ENCODE data around the gene TSC22D3. TPM values are rescaled to one million over a fixed set of nuclear protein-coding genes. Genes with fewer than 3 reads are reported as not detected.

Gene TSC22D3
- total RNA-seq, 1 experiment from 2014 or later = 20.5 TPM

Other genes with a start within 250 kb of the TSC22D3 start
- gene PRPS1, start 147.3 kb downstream of the TSC22D3 start, total RNA-seq (2014; rRNA removed; shearing (Covaris generic)) = 81.3 and 100 TPM in 2 replicates
- gene NCBP2L, start 1.9 kb upstream of the TSC22D3 start, total RNA-seq (2014; rRNA removed; shearing (Covaris generic)) = not detected in 2 replicates
- 13.4 and 14.2 TPM in 2 replicates for gene MID2, start 50.1 kb upstream of the TSC22D3 start, total RNA-seq (2014; rRNA removed; shearing (Covaris generic))
- gene TEX13B, start 206.6 kb upstream of the TSC22D3 start, total RNA-seq (2014; rRNA removed; shearing (Covaris generic)) = not detected in 2 replicates

All from H4 (cell line).